Ishikawa (cell line): ENCODE results near the gene SGMS1.

ENCODE experiments used
- CEBPB ChIP-seq: IDR thresholded peaks from 2 replicates; pipeline ENCODE4 v1.6.1; 2012
- CREB1 ChIP-seq: IDR thresholded peaks from 2 replicates; pipeline ENCODE4 v1.6.1; 2012; ENCODE audit warnings: low read depth
- EGR1 ChIP-seq: IDR thresholded peaks from 2 replicates; pipeline ENCODE4 v1.6.1; 2012
- EP300 ChIP-seq: IDR thresholded peaks from 2 replicates; pipeline ENCODE4 v1.6.1; 2012; ENCODE audit warnings: borderline replicate concordance
- FOXM1 ChIP-seq: IDR thresholded peaks from 2 replicates; pipeline ENCODE4 v1.6.1; 2012; ENCODE audit warnings: low read depth, borderline replicate concordance
- NFIC ChIP-seq: IDR thresholded peaks from 2 replicates; pipeline ENCODE4 v1.6.1; 2012
- TCF12 ChIP-seq: IDR thresholded peaks from 2 replicates; pipeline ENCODE4 v1.6.1; 2012; ENCODE audit warnings: low read depth
- TEAD4 ChIP-seq: IDR thresholded peaks from 2 replicates; pipeline ENCODE4 v1.6.1; 2012
- YY1 ChIP-seq: IDR thresholded peaks from 2 replicates; pipeline ENCODE4 v1.6.1; 2012; ENCODE audit warnings: low read depth
- ZBTB7A ChIP-seq: IDR thresholded peaks from 2 replicates; pipeline ENCODE4 v1.6.1; 2012; ENCODE audit warnings: low read depth
- TF ChIP-seq, protein P1 (sequence below): IDR thresholded peaks from 2 replicates; pipeline ENCODE4 v1.6.1; 2012; ENCODE audit warnings: low read depth, mild to moderate bottlenecking
- TF ChIP-seq, protein P2 (sequence below): IDR thresholded peaks from 2 replicates; pipeline ENCODE4 v1.6.1; 2012
- TF ChIP-seq, protein P3 (sequence below): IDR thresholded peaks from 2 replicates; pipeline ENCODE4 v1.6.1; 2012

Gene SGMS1

DNA sequence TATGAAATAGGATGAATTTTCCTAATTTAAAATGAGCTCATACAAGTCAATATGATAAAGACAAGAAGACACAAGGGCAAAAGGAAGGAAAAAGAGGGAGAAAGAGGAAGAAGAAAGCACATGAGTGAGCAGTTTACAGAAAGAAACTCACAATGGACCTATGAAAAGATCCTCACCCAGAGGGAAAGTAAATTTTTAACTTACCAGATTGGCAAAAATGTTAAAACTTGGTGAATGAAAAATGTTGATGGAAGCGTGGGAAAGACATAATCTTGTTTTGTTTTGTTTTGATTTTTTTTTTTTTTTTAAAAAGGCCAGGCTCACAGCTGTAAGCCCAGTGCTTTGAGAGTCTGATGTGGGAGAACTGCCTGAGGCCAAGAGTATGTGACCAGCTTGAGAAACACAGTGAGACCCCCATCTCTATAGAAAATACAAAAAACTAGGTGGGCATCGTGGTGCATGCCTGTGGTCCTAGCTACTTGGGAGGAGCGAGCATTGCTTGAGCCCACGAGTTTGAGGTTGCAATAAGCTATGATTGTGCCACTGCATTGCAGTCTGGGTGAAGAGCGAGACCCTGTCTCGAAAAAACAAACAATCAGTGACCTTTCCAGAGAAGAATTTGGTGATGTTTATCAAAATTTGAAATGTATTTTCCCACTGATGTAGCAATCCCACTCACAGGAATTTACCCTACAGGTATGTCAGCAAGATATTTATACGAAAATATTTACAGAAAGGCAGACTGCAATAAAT is 219.6 kb downstream of the SGMS1 start:
- TF ChIP-seq NFIC, result no peak
- TF ChIP-seq YY1, result no peak
- TF ChIP-seq EGR1, result no peak
- TF ChIP-seq, protein P1, sequence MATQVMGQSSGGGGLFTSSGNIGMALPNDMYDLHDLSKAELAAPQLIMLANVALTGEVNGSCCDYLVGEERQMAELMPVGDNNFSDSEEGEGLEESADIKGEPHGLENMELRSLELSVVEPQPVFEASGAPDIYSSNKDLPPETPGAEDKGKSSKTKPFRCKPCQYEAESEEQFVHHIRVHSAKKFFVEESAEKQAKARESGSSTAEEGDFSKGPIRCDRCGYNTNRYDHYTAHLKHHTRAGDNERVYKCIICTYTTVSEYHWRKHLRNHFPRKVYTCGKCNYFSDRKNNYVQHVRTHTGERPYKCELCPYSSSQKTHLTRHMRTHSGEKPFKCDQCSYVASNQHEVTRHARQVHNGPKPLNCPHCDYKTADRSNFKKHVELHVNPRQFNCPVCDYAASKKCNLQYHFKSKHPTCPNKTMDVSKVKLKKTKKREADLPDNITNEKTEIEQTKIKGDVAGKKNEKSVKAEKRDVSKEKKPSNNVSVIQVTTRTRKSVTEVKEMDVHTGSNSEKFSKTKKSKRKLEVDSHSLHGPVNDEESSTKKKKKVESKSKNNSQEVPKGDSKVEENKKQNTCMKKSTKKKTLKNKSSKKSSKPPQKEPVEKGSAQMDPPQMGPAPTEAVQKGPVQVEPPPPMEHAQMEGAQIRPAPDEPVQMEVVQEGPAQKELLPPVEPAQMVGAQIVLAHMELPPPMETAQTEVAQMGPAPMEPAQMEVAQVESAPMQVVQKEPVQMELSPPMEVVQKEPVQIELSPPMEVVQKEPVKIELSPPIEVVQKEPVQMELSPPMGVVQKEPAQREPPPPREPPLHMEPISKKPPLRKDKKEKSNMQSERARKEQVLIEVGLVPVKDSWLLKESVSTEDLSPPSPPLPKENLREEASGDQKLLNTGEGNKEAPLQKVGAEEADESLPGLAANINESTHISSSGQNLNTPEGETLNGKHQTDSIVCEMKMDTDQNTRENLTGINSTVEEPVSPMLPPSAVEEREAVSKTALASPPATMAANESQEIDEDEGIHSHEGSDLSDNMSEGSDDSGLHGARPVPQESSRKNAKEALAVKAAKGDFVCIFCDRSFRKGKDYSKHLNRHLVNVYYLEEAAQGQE, result no peak
- no peak for TF ChIP-seq TEAD4

DNA sequence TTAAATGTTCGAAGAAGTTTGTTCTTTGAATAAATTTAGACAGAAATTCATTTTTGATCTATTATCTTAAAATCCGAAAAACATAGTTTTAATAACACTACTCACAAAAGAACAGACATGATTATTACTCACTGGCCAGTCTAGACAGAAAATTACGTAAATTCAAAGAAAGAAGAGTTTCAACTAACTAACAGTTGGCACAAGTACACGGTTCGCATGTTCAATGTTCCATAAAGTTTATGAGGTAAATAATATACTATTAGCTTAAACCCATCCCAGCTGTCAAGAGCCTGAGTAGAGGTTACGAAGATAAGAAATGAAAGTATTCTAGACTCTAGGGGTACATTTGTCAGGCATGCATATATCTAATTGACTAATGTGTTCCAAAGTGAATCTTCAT is 220.7 kb downstream of the SGMS1 start:
- TF ChIP-seq, protein P2, sequence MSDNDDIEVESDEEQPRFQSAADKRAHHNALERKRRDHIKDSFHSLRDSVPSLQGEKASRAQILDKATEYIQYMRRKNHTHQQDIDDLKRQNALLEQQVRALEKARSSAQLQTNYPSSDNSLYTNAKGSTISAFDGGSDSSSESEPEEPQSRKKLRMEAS, result no peak
- no peak for TF ChIP-seq EP300
- TF ChIP-seq, protein P1, result no peak
- no peak for TF ChIP-seq TCF12
- no peak for TF ChIP-seq FOXM1
- TF ChIP-seq YY1, result no peak
- no peak for TF ChIP-seq EGR1
- TF ChIP-seq CREB1, result no peak

DNA sequence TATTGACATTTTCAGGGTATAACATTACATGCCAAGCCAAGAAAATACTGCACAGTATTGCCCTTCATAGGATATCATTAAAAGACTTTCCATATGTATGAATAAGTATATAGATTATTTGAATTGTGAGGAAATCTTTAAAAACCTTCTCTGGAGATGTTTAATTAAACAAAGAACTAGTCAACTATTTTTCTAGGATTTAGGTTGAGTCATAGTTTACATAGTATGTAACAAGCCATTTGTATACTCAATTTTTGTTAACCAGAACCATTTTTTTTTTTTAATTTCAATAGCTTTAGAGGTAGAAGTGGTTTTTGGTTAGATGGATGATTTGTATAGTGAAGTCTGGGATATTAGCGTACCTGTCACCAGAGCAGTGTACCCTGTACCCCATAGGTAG is 221.3 kb downstream of the SGMS1 start:
- TF ChIP-seq YY1 (no peak), CREB1 (no peak), EP300 (no peak), FOXM1 (no peak), EGR1 (no peak), TEAD4 (no peak), CEBPB (no peak), ZBTB7A (no peak)
- TF ChIP-seq, protein P2, result no peak
- TF ChIP-seq, protein P1, result no peak

DNA sequence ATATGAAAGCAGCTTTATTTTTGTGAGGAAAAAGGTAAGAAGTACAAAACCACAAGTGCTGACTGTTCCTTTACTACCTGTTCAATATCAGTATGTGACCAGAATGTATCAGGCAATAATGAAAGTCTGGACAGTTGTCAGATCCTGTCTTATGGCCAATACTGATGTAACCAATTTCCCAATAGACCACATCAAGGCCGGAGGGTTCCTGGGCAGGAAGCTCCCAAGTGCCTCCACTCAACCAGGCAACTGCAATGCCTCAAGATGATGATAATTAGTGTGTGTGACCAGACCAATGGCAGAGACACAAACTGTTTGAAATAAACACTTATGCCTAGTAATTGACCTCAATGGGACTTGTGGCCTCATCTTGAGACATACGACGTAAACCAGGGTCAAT is 223.1 kb downstream of the SGMS1 start:
- no peak for TF ChIP-seq CREB1
- TF ChIP-seq, protein P3, sequence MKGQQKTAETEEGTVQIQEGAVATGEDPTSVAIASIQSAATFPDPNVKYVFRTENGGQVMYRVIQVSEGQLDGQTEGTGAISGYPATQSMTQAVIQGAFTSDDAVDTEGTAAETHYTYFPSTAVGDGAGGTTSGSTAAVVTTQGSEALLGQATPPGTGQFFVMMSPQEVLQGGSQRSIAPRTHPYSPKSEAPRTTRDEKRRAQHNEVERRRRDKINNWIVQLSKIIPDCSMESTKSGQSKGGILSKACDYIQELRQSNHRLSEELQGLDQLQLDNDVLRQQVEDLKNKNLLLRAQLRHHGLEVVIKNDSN, result no peak
- TF ChIP-seq EP300, result no peak
- TF ChIP-seq, protein P1, result no peak
- no peak for TF ChIP-seq FOXM1
- no peak for TF ChIP-seq EGR1
